ENCODE data around the gene SP5.

DNA sequence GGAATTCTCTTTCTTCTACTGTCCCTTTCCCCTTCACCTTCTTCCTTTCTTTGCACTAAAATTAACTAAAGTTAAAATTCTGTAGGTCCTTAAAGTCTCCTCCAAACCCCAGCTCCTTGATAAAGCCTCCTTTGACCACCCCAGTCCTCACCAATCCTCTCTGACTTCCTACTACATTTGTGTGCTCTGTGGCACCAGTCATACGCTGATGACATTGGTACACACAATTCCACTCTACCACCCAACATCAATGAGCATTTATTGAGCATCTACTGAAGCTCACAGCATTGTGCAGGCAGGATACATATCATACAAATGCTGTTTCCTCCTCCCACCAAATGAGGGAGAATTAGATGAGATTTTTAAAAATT, 4.5 kb upstream of the SP5 start:
- no peak for TF ChIP-seq POLR2A (IDR thresholded peaks at IDR 0.05)
- TF ChIP-seq, protein P1, sequence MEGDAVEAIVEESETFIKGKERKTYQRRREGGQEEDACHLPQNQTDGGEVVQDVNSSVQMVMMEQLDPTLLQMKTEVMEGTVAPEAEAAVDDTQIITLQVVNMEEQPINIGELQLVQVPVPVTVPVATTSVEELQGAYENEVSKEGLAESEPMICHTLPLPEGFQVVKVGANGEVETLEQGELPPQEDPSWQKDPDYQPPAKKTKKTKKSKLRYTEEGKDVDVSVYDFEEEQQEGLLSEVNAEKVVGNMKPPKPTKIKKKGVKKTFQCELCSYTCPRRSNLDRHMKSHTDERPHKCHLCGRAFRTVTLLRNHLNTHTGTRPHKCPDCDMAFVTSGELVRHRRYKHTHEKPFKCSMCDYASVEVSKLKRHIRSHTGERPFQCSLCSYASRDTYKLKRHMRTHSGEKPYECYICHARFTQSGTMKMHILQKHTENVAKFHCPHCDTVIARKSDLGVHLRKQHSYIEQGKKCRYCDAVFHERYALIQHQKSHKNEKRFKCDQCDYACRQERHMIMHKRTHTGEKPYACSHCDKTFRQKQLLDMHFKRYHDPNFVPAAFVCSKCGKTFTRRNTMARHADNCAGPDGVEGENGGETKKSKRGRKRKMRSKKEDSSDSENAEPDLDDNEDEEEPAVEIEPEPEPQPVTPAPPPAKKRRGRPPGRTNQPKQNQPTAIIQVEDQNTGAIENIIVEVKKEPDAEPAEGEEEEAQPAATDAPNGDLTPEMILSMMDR (IDR thresholded peaks at IDR 0.05), result no peak

Data from body of pancreas (tissue), 4 donors.